B cell (primary cell): ENCODE data around the gene TEX50. TPM values are rescaled to one million over a fixed set of nuclear protein-coding genes. Genes with fewer than 3 reads are reported as not detected.

ENCODE experiments used
- ATAC-seq: fragments of 200-7000 bp; cut with Tn5 transposase; one replicate; pipeline ENCODE4 v1.10.0; 2021; ENCODE audit warnings: low read depth, mild to moderate bottlenecking, moderate number of reproducible peaks, moderate library complexity
- CTCF ChIA-PET: fragments of 350-600 bp; sonication (Branson Sonifier 250); formaldehyde crosslinking; loops from one replicate; lab custom pipeline; 2021; ENCODE audit warnings: antibody characterized with exemption, inconsistent platforms; lab: Charles Lee
- POLR2A ChIA-PET: fragments of 350-600 bp; sonication (Branson Sonifier 250); formaldehyde crosslinking; loops from one replicate; lab custom pipeline; 2021; ENCODE audit warnings: antibody characterized with exemption; lab: Charles Lee
- DNase-seq: peaks from one replicate; pipeline ENCODE4 v3.0.0; 2013
- H2AFZ ChIP-seq: 2 replicates; pipeline ENCODE4 v1.6.1; 2012; ENCODE audit warnings: mild to moderate bottlenecking, low read depth, low read length; ENCODE audit not compliant: insufficient read depth, poor library complexity, severe bottlenecking
- H3K27ac ChIP-seq, 2 donors: 1 replicate in 1 of 2; 2 replicates in 1 of 2; pipeline ENCODE4 v1.5.1; 2012 to 2013; ENCODE audit warnings: low read length in 2 of 2, mild to moderate bottlenecking in 2 of 2, moderate library complexity in 1 of 2
- H3K27me3 ChIP-seq, 4 experiments: fragments of 200-600 bp in 1 of 4; sonication (generic) in 1 of 4; replicated peaks in 1 of 4; 1 replicate in 2 of 4; 2 replicates in 2 of 4; pipeline versions ENCODE4 v1.6.1 to v1.7.0; 2013 to 2016; ENCODE audit warnings: low read length in 3 of 4, mild to moderate bottlenecking in 2 of 4, mixed read lengths in 1 of 4, moderate library complexity in 1 of 4; ENCODE audit not compliant: insufficient read depth in 4 of 4, control insufficient read depth in 3 of 4; ENCODE audit errors: control extremely low read depth in 1 of 4
- H3K36me3 ChIP-seq, 2 experiments: replicated peaks in 1 of 2; 1 replicate in 1 of 2; 2 replicates in 1 of 2; pipeline versions ENCODE4 v1.6.1 to v1.7.1; 2013; ENCODE audit warnings: low read length in 1 of 2; ENCODE audit not compliant: insufficient read depth in 2 of 2, control insufficient read depth in 1 of 2; ENCODE audit errors: control extremely low read depth in 1 of 2, extremely low read depth in 1 of 2
- H3K4me1 ChIP-seq, 2 donors: fragments of 200-600 bp in 1 of 2; sonication (generic) in 1 of 2; 1 replicate in 1 of 2; 2 replicates in 1 of 2; pipeline versions ENCODE4 v1.5.1 to v1.6.1; 2013 to 2017; ENCODE audit warnings: low read length in 2 of 2; ENCODE audit not compliant: control insufficient read depth in 2 of 2, insufficient read depth in 2 of 2
- H3K4me2 ChIP-seq: replicated peaks from 2 replicates; pipeline ENCODE3; 2012; ENCODE audit warnings: mild to moderate bottlenecking, low read depth, low read length; ENCODE audit not compliant: poor library complexity, severe bottlenecking
- H3K4me3 ChIP-seq, 5 experiments: fragments of 200-600 bp in 1 of 5; sonication (generic) in 1 of 5; 1 replicate in 3 of 5; 2 replicates in 2 of 5; pipeline versions ENCODE4 v1.5.1 to v1.7.0; 2011 to 2016; ENCODE audit warnings: low read length in 4 of 5, mild to moderate bottlenecking in 4 of 5, low read depth in 2 of 5, control low read depth in 1 of 5, moderate library complexity in 1 of 5; ENCODE audit not compliant: insufficient read depth in 1 of 5; ENCODE audit errors: control extremely low read depth in 1 of 5, extremely low read depth in 1 of 5
- H3K79me2 ChIP-seq: fragments of 200-600 bp; sonication (generic); one replicate; pipeline ENCODE4 v1.6.0; 2016; ENCODE audit warnings: low read length; ENCODE audit not compliant: control insufficient read depth, insufficient read depth
- H3K9ac ChIP-seq: fragments of 200-600 bp; sonication (generic); 2 replicates; pipeline ENCODE4 v1.6.1; 2017; ENCODE audit warnings: mild to moderate bottlenecking, low read length, moderate library complexity
- H3K9me3 ChIP-seq, 3 donors: one replicate each; pipeline versions ENCODE4 v1.6.1 to v1.7.1; 2013; ENCODE audit warnings: low read length in 2 of 3; ENCODE audit not compliant: control insufficient read depth in 2 of 3, insufficient read depth in 1 of 3; ENCODE audit errors: control extremely low read depth in 1 of 3
- H4K20me1 ChIP-seq: 2 replicates; pipeline ENCODE4 v1.6.0; 2012; ENCODE audit warnings: mild to moderate bottlenecking, low read length; ENCODE audit not compliant: insufficient read depth, control insufficient read depth, poor library complexity, severe bottlenecking
- H3K27ac Mint-ChIP-seq: one replicate; pipeline ENCODE4 v1.8.0; 2021; ENCODE audit warnings: mixed read lengths
- H3K27me3 Mint-ChIP-seq: one replicate; pipeline ENCODE4 v1.8.0; 2021; ENCODE audit warnings: mixed read lengths
- H3K4me1 Mint-ChIP-seq: one replicate; pipeline ENCODE4 v1.8.0; 2021; ENCODE audit warnings: mixed read lengths
- H3K4me3 Mint-ChIP-seq: one replicate; pipeline ENCODE4 v1.8.0; 2021; ENCODE audit warnings: mixed read lengths
- H3K9me3 Mint-ChIP-seq: one replicate; pipeline ENCODE4 v1.8.0; 2022; ENCODE audit warnings: mixed read lengths; ENCODE audit not compliant: insufficient read depth
- EZH2 ChIP-seq: IDR thresholded peaks from 2 replicates; pipeline ENCODE4 v1.6.1; 2012; ENCODE audit warnings: borderline replicate concordance, low read depth, mild to moderate bottlenecking, moderate library complexity, low read length; ENCODE audit not compliant: insufficient read depth, poor library complexity, severe bottlenecking
- WGBS: methylation state at CpG from one replicate; pipeline ENCODE4 v1.1.5; 2013; ENCODE audit warnings: missing lambda C conversion rate; ENCODE audit not compliant: insufficient coverage; 5-methylcytosine and 5-hydroxymethylcytosine counted together
- intact Hi-C: fragments of 100-400 bp; cut with micrococcal nuclease; formaldehyde crosslinking; loops from one replicate; pipeline ENCODE4 v1.10.0; 2022
- polyA plus RNA-seq: library from polyadenylated mRNA; depleted of rRNA; stranded (reverse); fragments of >200 nt; gene quantifications from 2 replicates; pipeline ENCODE4 v1.2.3, GENCODE V29; 2012
- total RNA-seq, 2 donors: library from RNA; stranded (reverse); fragments of 120-200 nt in 1 of 2; gene quantifications; 1 replicate in 1 of 2; 2 replicates in 1 of 2; pipeline versions ENCODE4 v1.2.3 to v1.2.4, GENCODE V29; 2013 to 2022
- TF ChIP-seq, protein P1 (sequence below): fragments of 200-600 bp; IDR thresholded peaks from one replicate; pipeline ENCODE4 v1.8.0; 2022; ENCODE audit warnings: antibody characterized with exemption, mild to moderate bottlenecking

TEX50 gene
- total and polyA plus RNA-seq, 2 donors (not counting 1 experiment from before 2014, with no cell fraction given): not detected

DNA sequence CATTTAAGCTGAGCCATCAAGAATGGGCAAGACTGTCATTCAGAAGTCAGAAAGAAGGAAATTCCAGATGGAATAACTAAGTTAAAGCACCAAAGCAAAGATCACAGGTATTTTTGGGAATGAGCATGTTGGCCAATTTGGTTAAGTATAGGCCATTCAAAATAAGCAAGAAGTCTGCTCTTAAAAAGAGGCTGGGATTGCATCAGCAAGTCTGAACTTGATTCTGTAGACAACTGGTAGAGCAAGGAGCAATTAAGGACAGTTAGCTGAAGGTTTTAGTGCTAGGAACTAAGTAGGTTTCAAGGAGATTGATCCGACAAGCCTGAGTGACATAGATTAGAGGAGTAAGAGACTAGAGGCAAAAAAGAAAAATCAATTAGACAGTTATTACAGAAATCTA, 26.1 kb downstream of the TEX50 start:
- CTCF ChIA-PET: no interaction called here
- Histone ChIP-seq H3K79me2 (no peaks in the 10 kb centered on the region), H3K4me3 (no peak overlapping the region), H3K36me3 (no peaks in the 10 kb centered on the region), H2AFZ (no peak overlapping the region), H3K27ac (no peak overlapping the region), H3K9ac (no peak overlapping the region), H3K27me3 (peaks cover 0 to 5% (median 2%) of the 10 kb centered on the region in 4 experiments), H3K4me1 (no peaks in the 10 kb centered on the region), H3K9me3 (no peaks in the 10 kb centered on the region), H4K20me1 (no peaks in the 10 kb centered on the region), H3K4me2 (no peak overlapping the region)
- no peak for TF ChIP-seq EZH2
- TF ChIP-seq, protein P1, sequence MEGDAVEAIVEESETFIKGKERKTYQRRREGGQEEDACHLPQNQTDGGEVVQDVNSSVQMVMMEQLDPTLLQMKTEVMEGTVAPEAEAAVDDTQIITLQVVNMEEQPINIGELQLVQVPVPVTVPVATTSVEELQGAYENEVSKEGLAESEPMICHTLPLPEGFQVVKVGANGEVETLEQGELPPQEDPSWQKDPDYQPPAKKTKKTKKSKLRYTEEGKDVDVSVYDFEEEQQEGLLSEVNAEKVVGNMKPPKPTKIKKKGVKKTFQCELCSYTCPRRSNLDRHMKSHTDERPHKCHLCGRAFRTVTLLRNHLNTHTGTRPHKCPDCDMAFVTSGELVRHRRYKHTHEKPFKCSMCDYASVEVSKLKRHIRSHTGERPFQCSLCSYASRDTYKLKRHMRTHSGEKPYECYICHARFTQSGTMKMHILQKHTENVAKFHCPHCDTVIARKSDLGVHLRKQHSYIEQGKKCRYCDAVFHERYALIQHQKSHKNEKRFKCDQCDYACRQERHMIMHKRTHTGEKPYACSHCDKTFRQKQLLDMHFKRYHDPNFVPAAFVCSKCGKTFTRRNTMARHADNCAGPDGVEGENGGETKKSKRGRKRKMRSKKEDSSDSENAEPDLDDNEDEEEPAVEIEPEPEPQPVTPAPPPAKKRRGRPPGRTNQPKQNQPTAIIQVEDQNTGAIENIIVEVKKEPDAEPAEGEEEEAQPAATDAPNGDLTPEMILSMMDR: no peak
- H3K9me3 Mint-ChIP-seq: no peaks in the 10 kb centered on the region
- H3K27me3 Mint-ChIP-seq: peaks cover 10% of the 10 kb centered on the region
- POLR2A ChIA-PET: no interaction called here
- no peaks in the 10 kb centered on the region for H3K4me1 Mint-ChIP-seq
- H3K27ac Mint-ChIP-seq: no peak overlapping the region
- ATAC-seq (no peak), DNase-seq (no peak)
- WGBS: no CpG with 5 or more reads among the region's 1 CpG
- intact Hi-C loops: no loop called here
- H3K4me3 Mint-ChIP-seq: no peak overlapping the region

DNA sequence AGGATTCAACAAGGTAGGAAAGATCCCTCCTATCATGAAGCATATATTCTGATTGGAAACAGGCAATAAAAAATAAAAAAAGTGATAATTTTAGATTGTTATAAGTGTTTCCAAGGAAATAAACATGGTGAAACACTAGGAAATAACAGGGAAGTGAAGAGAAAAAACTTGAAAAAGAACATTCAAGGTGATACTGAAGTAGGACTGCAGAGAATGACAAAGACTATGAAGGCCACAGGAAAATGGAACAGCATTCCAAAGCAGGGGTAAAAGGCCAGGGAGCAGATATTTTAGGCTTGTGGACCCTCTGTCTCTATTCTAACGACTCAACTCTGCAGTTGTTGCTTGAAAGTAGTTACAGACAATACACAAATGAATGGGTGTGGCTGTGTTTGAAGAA, 26.6 kb downstream of the TEX50 start:
- no peak for DNase-seq
- H3K4me3 ChIP-seq: no peak overlapping the region
- intact Hi-C loops: no loop called here
- TF ChIP-seq EZH2: no peak
- H3K27ac Mint-ChIP-seq: no peak overlapping the region
- peaks cover 0 to 3% (median under 1%) of the 10 kb centered on the region in 4 experiments for H3K27me3 ChIP-seq
- no peak overlapping the region for H3K9ac ChIP-seq
- no peak overlapping the region for H3K27ac ChIP-seq
- no CpG with 5 or more reads among the region's 1 CpG for WGBS
- H4K20me1 ChIP-seq: no peaks in the 10 kb centered on the region
- no peaks in the 10 kb centered on the region for H3K79me2 ChIP-seq
- no peaks in the 10 kb centered on the region for H3K4me1 ChIP-seq
- no peak for ATAC-seq
- no peak overlapping the region for H3K4me3 Mint-ChIP-seq
- no peaks in the 10 kb centered on the region for H3K9me3 ChIP-seq
- H3K27me3 Mint-ChIP-seq: peaks cover 7% of the 10 kb centered on the region
- no peaks in the 10 kb centered on the region for H3K9me3 Mint-ChIP-seq
- POLR2A ChIA-PET: no interaction called here
- H2AFZ ChIP-seq: no peak overlapping the region
- CTCF ChIA-PET: no interaction called here
- no peak overlapping the region for H3K4me2 ChIP-seq
- H3K36me3 ChIP-seq: no peaks in the 10 kb centered on the region
- no peaks in the 10 kb centered on the region for H3K4me1 Mint-ChIP-seq
